NT2/D1 (cell line): ENCODE measurements around the gene TMEM50B.
"Not testable (repeated sequence)": the region's sequence is repeated elsewhere in the genome, so short reads cannot be mapped to it uniquely, and the experiment has no call there.

Experiments
- DNase-seq: peaks from one replicate; pipeline ENCODE4 v3.0.0-alpha.2; 2011; ENCODE audit warnings: low read depth, low spot score
- H3K27me3 ChIP-seq: 2 replicates; pipeline ENCODE4 v1.6.0; 2011; ENCODE audit warnings: mild to moderate bottlenecking; ENCODE audit not compliant: insufficient read length, insufficient read depth
- H3K36me3 ChIP-seq: 2 replicates; pipeline ENCODE4 v1.6.1; 2011; ENCODE audit warnings: mild to moderate bottlenecking, low read length, mixed read lengths; ENCODE audit not compliant: insufficient read depth, insufficient read length
- H3K4me1 ChIP-seq: 2 replicates; pipeline ENCODE4 v1.5.1; 2011; ENCODE audit not compliant: insufficient read depth, insufficient read length
- H3K4me3 ChIP-seq: 2 replicates; pipeline ENCODE4 v1.5.1; 2011; ENCODE audit warnings: low read depth; ENCODE audit not compliant: insufficient read length
- H3K9ac ChIP-seq: 2 replicates; pipeline ENCODE4 v1.6.0; 2011; ENCODE audit warnings: low read depth; ENCODE audit not compliant: insufficient read length
- H3K9me3 ChIP-seq: 2 replicates; pipeline ENCODE4 v1.5.1; 2011; ENCODE audit warnings: mild to moderate bottlenecking, low read length; ENCODE audit not compliant: insufficient read depth
- SUZ12 ChIP-seq: IDR thresholded peaks from 2 replicates; pipeline ENCODE4 v1.6.1; 2011; ENCODE audit not compliant: insufficient read length, insufficient read depth; ENCODE audit errors: extremely low read depth
- YY1 ChIP-seq: IDR thresholded peaks from 2 replicates; pipeline ENCODE4 v1.6.1; 2011; ENCODE audit not compliant: insufficient read length, insufficient read depth
- ZNF274 ChIP-seq: IDR thresholded peaks from 2 replicates; pipeline ENCODE4 v1.6.1; 2011; ENCODE audit warnings: mild to moderate bottlenecking, low read depth, low read length

Gene TMEM50B

DNA sequence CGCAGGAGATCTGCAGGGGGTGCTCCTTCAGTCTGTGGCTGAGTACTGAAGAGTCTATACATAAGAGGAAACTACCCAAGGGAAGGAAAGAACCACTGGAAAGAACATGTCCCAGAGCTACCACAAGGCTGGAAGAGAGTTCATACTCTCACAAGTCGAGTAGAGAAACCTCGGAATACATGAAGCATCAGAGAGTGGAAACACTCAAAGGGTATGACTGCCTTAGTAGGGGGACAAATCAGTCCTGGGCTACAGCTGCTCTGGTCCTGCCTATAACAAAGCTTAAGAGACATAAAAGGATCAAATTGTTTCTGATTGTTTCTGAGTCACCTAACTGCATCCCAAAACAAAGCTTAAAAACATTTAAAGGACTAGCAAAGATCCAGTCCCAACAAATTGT is 27.4 kb downstream of the TMEM50B start:
- DNase-seq = no peak
- TF ChIP-seq SUZ12 (no peak), ZNF274 (no peak), YY1 (no peak)
- no peaks in the 10 kb centered on the region for H3K4me1 ChIP-seq
- peaks cover 4% of the 10 kb centered on the region for H3K36me3 ChIP-seq
- H3K27me3 ChIP-seq = no peaks in the 10 kb centered on the region
- no peak overlapping the region for H3K4me3 ChIP-seq
- no peaks in the 10 kb centered on the region for H3K9me3 ChIP-seq
- no peak overlapping the region for H3K9ac ChIP-seq

DNA sequence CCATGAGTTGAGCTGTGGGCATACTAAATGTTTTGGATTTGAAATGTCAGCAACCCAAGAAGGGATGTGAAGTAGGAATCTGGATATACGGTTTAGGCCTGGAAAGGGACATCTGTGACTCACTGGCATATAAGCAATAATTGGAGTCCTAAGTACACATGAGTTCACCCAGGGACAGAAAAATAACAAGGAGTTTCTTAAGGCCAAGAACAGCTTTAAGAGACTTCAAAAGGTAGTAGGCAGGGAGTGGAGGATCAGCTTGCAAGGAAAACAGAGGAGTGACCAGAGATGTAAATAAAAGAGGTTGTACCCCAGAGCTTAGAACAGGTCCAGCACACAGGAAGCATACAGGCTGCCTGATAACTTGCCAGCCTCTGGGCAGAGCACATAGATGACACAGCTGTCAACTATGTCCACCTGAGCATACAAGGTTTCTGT is 28.1 kb downstream of the TMEM50B start:
- H3K27me3 ChIP-seq = no peaks in the 10 kb centered on the region
- DNase-seq = no peak
- H3K4me1 ChIP-seq = no peaks in the 10 kb centered on the region
- no peak for TF ChIP-seq SUZ12
- TF ChIP-seq ZNF274 = no peak
- no peak for TF ChIP-seq YY1
- H3K4me3 ChIP-seq = no peak overlapping the region
- no peak overlapping the region for H3K9ac ChIP-seq
- H3K9me3 ChIP-seq = no peaks in the 10 kb centered on the region
- H3K36me3 ChIP-seq = peaks cover 4% of the 10 kb centered on the region

- H3K36me3 ChIP-seq = no peaks in the 10 kb centered on the region
- H3K9me3 ChIP-seq = no peaks in the 10 kb centered on the region
- TF ChIP-seq ZNF274 (no peak), YY1 (no peak)
- H3K4me1 ChIP-seq = no peaks in the 10 kb centered on the region
- H3K27me3 ChIP-seq = no peaks in the 10 kb centered on the region
- H3K4me3 ChIP-seq = no peak overlapping the region
- no peak overlapping the region for H3K9ac ChIP-seq
- no peak for DNase-seq
Measured at GRCh38 chr21:33449616-33450015, 30.2 kb downstream of the TMEM50B start.

DNA sequence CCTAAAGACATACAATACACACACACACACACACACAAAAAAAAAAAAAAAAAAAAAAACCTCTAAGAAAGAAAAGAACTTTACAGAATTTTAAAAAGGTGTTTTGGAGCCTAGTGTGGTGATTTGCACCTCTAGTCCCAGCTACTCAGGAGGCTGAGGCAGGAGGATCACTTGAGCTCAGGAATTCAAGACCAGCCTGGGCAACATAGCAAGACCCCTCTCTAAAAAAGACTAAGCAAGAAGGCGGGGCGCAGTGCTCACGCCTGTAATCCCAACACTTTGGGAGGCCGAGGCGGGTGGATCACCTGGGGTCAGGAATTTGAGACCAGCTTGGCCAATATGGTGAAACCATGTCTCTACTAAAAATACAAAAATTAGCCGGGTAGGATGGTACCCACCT is 33.2 kb downstream of the TMEM50B start:
- DNase-seq, H3K4me1 ChIP-seq, H3K9ac ChIP-seq: not testable (repeated sequence)

GRCh38 chr21:33444499-33444898 is 35.3 kb downstream of the TMEM50B start:
- H3K9me3 ChIP-seq = no peaks in the 10 kb centered on the region
- H3K36me3 ChIP-seq = peaks cover 5% of the 10 kb centered on the region
- H3K27me3 ChIP-seq = no peaks in the 10 kb centered on the region
- DNase-seq = no peak
- H3K9ac ChIP-seq = no peak overlapping the region
- TF ChIP-seq ZNF274 (no peak), SUZ12 (no peak), YY1 (no peak)
- H3K4me1 ChIP-seq = no peaks in the 10 kb centered on the region
- H3K4me3 ChIP-seq = no peak overlapping the region

More for the DNA sequence above, 33.2 kb downstream of the TMEM50B start:
- H3K27me3 ChIP-seq, H3K4me3 ChIP-seq, H3K9me3 ChIP-seq, H3K36me3 ChIP-seq: not testable (repeated sequence)

- H3K36me3 ChIP-seq = peaks cover 14% of the 10 kb centered on the region
- no peak for DNase-seq
Measured at GRCh38 chr21:33443194-33443593, 36.6 kb downstream of the TMEM50B start.

DNA sequence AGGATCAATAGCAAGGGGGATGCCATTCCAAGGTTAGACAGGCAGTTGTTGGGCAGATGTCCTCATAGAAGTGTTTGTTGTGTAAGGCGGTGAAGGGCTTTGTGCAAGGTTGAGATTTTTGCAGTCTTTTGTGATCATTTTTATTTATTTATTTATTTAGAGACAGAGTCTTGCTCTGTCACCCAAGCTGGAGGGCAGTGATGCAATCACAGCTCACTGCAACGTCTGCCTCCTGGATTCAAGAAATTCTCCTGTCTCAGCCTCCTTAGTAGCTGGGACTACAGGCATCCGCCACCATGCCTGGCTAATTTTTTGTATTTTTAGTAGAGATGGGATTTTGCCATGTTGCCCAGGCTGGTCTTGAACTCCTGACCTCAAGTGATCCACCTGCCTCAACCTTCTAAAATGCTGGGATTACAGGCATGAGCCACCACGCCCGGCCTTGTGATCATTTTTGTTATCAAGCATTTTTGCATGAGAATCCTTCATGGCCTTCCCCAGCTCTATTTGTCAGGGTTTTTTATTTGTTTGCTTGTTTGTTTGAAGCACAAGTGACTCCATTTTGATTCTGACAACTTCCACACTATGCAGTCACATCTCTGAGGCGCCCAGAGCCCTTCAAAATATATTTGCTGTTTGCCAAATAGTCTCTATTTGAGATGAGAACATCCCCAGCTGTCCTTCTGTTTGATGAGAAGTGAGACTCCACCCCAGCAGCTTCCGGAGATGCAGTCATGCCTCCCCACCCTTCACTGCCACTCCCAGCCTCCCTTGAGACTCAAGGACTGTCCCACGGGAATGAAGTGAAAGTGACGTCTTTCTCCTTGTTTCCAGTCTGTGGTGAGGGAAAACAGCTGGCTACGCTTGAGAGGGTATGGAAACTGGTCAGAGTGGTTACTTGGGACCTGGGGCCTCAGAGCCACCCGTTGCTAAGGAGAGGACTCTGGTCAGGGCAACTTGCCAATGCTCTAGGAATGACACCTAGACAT is 38.0 kb downstream of the TMEM50B start:
- TF ChIP-seq ZNF274 (no peak), SUZ12 (no peak), YY1 (no peak)
- Histone ChIP-seq H3K4me1 (no peaks in the 10 kb centered on the region), H3K36me3 (peaks cover 27% of the 10 kb centered on the region), H3K9ac (no peak overlapping the region), H3K27me3 (no peaks in the 10 kb centered on the region), H3K4me3 (no peak overlapping the region), H3K9me3 (no peaks in the 10 kb centered on the region)
- DNase-seq = no peak

More at GRCh38 chr21:33443194-33443593, 36.6 kb downstream of the TMEM50B start:
- TF ChIP-seq YY1 = no peak
- no peak for TF ChIP-seq SUZ12
- TF ChIP-seq ZNF274 = no peak
- Histone ChIP-seq H3K9ac (no peak overlapping the region), H3K9me3 (no peaks in the 10 kb centered on the region), H3K4me3 (no peak overlapping the region), H3K27me3 (no peaks in the 10 kb centered on the region), H3K4me1 (no peaks in the 10 kb centered on the region)
